Ecto neural progenitor cell (in vitro differentiated cells): ENCODE measurements around the gene SCAPER.
"Not testable (repeated sequence)": the region's sequence is repeated elsewhere in the genome, so short reads cannot be mapped to it uniquely, and the experiment has no call there.

Experiments
- DNase-seq: peaks from one replicate; pipeline ENCODE4 v3.0.0-alpha.2; 2018; ENCODE audit warnings: low spot score

The SCAPER gene

GRCh38 chr15:76850367-76850766, 54.8 kb downstream of the SCAPER start:
- DNase-seq: not testable (repeated sequence)

- DNase-seq: no peak
These were observed 58.4 kb downstream of the SCAPER start for GRCh38 chr15:76846782-76847181.

GRCh38 chr15:76844096-76844495, 61.0 kb downstream of the SCAPER start:
- DNase-seq: no peak

- DNase-seq: no peak
These were observed 61.9 kb downstream of the SCAPER start for GRCh38 chr15:76843269-76843668.

- no peak for DNase-seq
These were observed 64.2 kb downstream of the SCAPER start for GRCh38 chr15:76840830-76841460.

GRCh38 chr15:76839173-76839572, 66.0 kb downstream of the SCAPER start:
- no peak for DNase-seq

- DNase-seq: no peak
These were observed 67.7 kb downstream of the SCAPER start for GRCh38 chr15:76837474-76837873.

GRCh38 chr15:76829939-76830338, 75.2 kb downstream of the SCAPER start:
- no peak for DNase-seq

- no peak for DNase-seq
These were observed 81.2 kb downstream of the SCAPER start for GRCh38 chr15:76823890-76824289.

GRCh38 chr15:76823303-76823702, 81.8 kb downstream of the SCAPER start:
- DNase-seq: no peak

- not testable (repeated sequence) for DNase-seq
These were observed 86.2 kb downstream of the SCAPER start for GRCh38 chr15:76818926-76819325.

- DNase-seq: no peak
These were observed 89.7 kb downstream of the SCAPER start for GRCh38 chr15:76815421-76815820.

- no peak for DNase-seq
These were observed 92.8 kb downstream of the SCAPER start for GRCh38 chr15:76812381-76812780.

GRCh38 chr15:76809412-76810103, 95.6 kb downstream of the SCAPER start:
- no peak for DNase-seq

GRCh38 chr15:76803049-76803571, 102.0 kb downstream of the SCAPER start:
- no peak for DNase-seq

- DNase-seq: no peak
These were observed 102.7 kb downstream of the SCAPER start for GRCh38 chr15:76802411-76802810.

GRCh38 chr15:76799760-76800159, 105.4 kb downstream of the SCAPER start:
- DNase-seq: no peak

GRCh38 chr15:76795217-76795616, 109.9 kb downstream of the SCAPER start:
- DNase-seq: no peak

- no peak for DNase-seq
These were observed 112.0 kb downstream of the SCAPER start for GRCh38 chr15:76793162-76793561.

GRCh38 chr15:76791511-76791910, 113.6 kb downstream of the SCAPER start:
- no peak for DNase-seq

GRCh38 chr15:76787273-76787672, 117.9 kb downstream of the SCAPER start:
- no peak for DNase-seq

- DNase-seq: no peak
These were observed 128.2 kb downstream of the SCAPER start for GRCh38 chr15:76776969-76777368.

- DNase-seq: no peak
These were observed 128.7 kb downstream of the SCAPER start for GRCh38 chr15:76776480-76776879.

- no peak for DNase-seq
These were observed 131.9 kb downstream of the SCAPER start for GRCh38 chr15:76773234-76773633.
